Esophagus muscularis mucosa (tissue), 3 donors: ENCODE measurements around the gene SYPL2.

Experiments used
- CTCF ChIP-seq, 3 experiments: fragments of 200-600 bp in 2 of 3; fragments of 450-650 bp in 1 of 3; sonication (generic) in 2 of 3; IDR thresholded peaks; one replicate each; pipeline ENCODE4 v1.5.1; 2017 to 2019; ENCODE audit warnings: antibody characterized with exemption in 3 of 3, mild to moderate bottlenecking in 2 of 3, moderate library complexity in 1 of 3
- POLR2AphosphoS5 ChIP-seq, 2 donors: sonication (generic); formaldehyde crosslinking; IDR thresholded peaks; one replicate each; pipeline ENCODE4 v1.6.1; 2017; ENCODE audit warnings: antibody characterized with exemption in 2 of 2

- TF ChIP-seq POLR2AphosphoS5 (IDR thresholded peaks at IDR 0.05): peak; percentile 62 to 83
- TF ChIP-seq CTCF (IDR thresholded peaks at IDR 0.05): peak in 2 of 3 experiments; percentile 93 to 94
Measured at GRCh38 chr1:109493805-109494539, 27.6 kb downstream of the SYPL2 start, which contains the start of gene CYB561D1.
